GM12875 (cell line): ENCODE results near the gene ERGIC1.

Source experiments
- H3K4me3 ChIP-seq: one replicate; pipeline ENCODE4 v1.5.1; 2011; ENCODE audit warnings: low read depth, low read length, control low read depth
- CTCF ChIP-seq: IDR thresholded peaks from 2 replicates; pipeline ENCODE4 v1.5.1; 2011; ENCODE audit warnings: low read depth, mild to moderate bottlenecking, control low read depth, inconsistent platforms, low read length, moderate library complexity, borderline replicate concordance; ENCODE audit not compliant: insufficient read depth

ERGIC1 gene

DNA sequence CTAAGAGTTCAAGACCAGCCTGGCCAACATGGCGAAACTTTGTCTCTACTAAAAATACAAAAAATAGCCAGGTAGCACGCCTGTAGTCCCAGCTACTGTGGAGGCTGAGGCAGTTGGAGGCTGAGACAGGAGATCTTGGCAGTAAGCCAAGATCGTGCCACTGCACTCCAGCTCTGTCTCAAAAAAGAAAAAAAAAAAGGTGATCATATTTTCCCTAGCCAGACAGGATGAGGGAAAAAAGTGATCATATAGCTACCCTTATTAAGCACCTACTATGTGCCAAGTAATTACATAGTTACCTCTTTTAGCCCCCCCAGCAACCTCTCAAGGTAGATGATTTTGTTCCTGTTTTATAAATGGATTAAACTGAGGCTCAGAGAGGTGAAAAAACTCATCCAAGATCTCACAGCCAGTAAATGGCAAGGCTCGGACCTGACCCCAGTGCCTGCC lies 107.0 kb downstream of the ERGIC1 start:
- no peak overlapping the region for H3K4me3 ChIP-seq
- TF ChIP-seq CTCF = no peak

DNA sequence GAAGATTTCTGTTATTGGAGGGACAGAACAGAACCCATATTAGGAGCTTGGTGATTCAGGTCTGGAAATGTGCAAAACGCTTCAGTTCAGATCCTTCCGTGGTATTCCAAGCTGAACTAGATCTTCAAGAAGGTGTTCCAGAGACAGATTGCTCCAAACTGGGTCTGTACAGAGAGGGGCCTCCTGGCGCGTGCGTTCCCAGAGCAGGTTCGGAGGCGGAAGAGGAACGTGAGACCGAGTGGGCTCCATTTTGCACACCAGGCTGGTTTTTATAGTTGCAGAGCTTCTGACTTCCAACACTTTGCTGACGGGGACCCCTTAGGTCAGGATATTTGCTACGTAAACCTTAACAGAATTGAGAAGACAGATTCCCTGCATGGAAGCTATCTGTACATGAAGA lies 108.5 kb downstream of the ERGIC1 start:
- no peak for TF ChIP-seq CTCF

GRCh38 chr5:172943283-172943841 lies 109.3 kb downstream of the ERGIC1 start:
- no peak overlapping the region for H3K4me3 ChIP-seq
- TF ChIP-seq CTCF = no peak

More for the DNA sequence above, 108.5 kb downstream of the ERGIC1 start:
- H3K4me3 ChIP-seq = no peak overlapping the region

DNA sequence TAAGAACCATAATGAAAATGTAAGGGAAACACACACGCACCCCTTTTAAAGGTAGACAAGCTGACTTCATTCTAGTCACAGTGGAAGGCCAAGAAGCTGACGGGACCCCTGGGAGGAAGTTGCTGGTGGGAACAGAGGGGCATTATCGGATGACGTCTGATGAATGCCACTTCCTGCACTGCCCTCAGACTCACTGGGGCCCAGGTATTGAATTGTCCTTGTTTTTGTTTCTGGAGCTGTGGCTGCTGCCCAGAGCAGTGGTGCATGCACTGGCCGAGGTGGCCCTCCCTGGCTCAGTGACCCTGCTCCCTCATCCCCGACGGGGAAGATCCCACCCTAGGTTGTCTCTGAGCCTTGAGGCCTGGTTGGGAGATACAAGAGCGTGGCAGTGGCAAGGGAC lies 109.9 kb downstream of the ERGIC1 start:
- H3K4me3 ChIP-seq = no peak overlapping the region
- TF ChIP-seq CTCF = no peak

- no peak overlapping the region for H3K4me3 ChIP-seq
- TF ChIP-seq CTCF = no peak
Measured at GRCh38 chr5:172944741-172945140, 110.7 kb downstream of the ERGIC1 start.

- H3K4me3 ChIP-seq = no peak overlapping the region
- TF ChIP-seq CTCF = no peak
Measured at GRCh38 chr5:172945151-172945550, 111.1 kb downstream of the ERGIC1 start.

DNA sequence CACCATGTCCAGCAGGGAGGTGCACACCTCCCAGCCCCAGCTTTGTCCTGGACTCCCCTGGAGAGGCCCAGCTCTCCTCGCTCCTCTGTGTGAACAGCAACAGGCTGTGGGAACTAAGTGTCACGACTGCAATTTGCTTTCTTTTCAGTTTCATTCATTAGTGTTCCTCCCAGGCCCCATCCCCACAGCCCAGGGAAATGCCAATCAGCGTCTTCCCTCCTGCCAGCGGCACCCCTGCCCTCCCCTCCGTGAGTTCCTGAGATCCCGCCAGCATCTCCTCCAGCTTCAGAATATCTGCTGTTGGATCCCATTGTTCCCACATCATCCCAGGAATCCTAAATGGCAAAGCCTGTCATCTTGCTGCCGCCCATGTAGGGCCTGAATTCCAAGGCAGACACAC lies 112.1 kb downstream of the ERGIC1 start:
- TF ChIP-seq CTCF = no peak
- no peak overlapping the region for H3K4me3 ChIP-seq
